ENCODE data around the gene PTPRS.

- TF ChIP-seq CTCF (IDR thresholded peaks at IDR 0.05) (no peak), POLR2A (IDR thresholded peaks at IDR 0.05) (no peak)
These were observed 11.5 kb downstream of the PTPRS start for GRCh38 chr19:5329141-5329540.

All from sigmoid colon (tissue), 3 donors.